GM21515 (cell line): ENCODE results near the gene NEURL3.
"Not testable (repeated sequence)": the region's sequence is repeated elsewhere in the genome, so short reads cannot be mapped to it uniquely, and the experiment has no call there.

ENCODE experiments used
- ATAC-seq: cut with Tn5 transposase; IDR thresholded peaks from one replicate; pipeline ENCODE4 v1.9.1; 2021; ENCODE audit not compliant: unreplicated experiment

Gene NEURL3

DNA sequence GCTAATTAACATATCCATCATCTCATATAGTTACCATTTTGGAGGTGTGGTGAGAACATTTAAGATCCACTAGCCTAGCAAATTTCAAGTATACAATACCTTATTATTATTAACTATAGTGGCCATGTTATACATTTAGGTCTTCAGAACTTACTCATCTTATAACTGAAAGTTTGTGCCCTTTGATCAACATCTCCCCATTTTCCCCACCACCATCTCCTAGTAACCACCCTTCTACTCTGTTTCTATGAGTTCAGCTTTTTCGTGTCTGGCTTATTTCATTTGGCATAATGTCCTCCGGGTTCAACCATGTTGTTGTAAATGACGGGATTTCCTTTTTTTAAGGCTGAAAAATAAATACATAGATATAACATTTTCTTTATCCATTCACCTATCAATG, 15.9 kb downstream of the NEURL3 start:
- no peak for ATAC-seq

DNA sequence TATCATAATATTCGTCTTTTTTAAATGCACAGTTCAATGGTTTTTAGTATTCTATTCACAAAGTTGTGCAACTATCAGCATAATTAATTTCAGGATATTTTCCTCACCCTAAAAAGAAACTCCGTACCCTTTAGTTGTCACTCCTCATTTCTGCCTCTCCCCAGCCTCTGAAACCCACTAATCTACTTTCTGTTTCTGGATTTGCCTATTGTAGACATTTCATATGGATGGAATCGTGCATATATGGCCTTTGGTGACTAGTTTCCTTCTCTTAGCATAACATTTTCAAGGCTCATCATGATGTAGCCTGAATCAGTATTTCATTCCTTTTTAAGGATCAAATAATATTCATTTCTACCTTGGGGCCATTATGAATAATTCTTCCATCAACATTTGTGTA, 18.5 kb downstream of the NEURL3 start:
- ATAC-seq, result no peak

DNA sequence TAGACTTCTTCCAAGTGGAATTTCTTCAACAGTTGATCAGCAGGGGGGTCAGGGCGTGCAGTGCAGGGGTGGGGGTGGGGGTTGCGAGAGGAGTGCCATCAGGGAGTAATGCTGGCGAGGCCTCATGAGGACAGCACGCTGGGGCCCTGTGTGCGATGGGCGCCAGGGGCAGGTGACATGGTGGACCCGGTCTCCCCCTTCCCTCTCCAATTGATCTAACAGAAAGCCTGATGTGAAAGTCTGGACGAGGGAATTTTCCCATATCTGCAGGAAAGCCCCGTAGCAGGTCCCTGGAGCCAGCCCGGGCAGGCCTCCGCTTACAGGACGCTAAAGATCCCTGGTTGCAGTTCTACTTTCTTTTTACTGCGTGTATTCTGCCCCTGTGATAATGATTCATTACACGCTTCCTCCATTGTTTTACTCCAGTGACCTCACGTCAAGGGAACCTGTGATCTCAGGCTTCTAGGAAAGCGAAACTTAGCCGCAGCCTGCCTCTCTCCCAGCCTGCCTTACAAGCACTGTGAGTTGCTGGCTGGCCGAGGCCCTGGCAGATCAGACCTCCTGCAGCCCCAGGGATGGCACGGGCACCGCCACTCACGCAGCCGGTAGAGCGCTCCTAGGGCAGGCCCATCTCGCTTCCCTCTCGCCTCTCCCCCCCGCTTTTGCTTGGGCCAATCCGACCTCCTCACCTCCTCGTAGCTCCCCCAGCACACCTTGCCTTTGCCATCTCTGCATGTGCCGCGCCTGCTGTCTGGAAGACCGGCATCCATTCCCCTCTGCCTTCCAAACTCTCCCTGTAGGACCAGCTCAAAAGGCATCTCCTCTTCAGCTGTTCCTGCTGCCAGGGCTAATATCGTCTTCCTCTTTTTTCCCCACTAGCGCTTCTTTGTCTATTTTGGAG, 19.2 kb downstream of the NEURL3 start:
- peak; percentile 92 for ATAC-seq

DNA sequence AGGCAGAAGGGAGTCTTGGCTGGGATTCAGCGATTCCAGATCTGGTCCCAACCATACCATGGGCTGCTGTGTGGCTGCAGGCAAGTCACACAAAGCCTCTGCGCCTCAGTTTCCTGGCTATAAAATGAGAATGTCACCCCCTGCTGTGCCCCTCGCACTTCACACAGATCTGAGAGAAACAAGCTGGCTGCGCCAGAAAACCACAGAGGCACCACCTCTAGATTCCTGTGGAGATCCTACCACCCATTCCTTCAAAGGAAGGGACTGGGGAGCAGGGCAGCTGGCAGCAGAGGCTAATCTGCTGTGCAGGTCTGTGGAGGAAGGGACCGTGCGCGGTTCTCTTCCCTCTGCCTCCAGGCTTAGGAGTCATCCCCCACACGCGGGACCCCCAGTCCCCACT, 19.8 kb downstream of the NEURL3 start:
- no peak for ATAC-seq

DNA sequence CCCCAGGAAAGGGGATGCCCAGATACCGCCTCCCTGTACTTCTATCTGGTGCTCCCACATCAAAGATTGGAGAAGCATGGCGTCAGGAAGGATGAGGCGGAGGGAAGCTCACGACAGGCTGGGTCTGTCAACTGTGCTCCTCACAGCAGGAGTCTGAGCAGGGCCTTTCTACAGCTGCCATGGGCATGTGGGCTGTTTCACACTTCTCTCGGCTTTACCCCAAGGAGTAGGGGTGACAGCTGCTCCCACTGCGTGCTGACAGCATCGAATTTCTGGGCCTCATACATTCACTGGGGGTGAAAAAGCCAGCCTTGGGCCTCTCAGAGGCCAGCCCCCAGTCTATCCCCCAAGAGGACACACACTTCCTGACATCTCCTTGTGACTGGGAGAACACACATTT, 21.1 kb downstream of the NEURL3 start:
- no peak for ATAC-seq

DNA sequence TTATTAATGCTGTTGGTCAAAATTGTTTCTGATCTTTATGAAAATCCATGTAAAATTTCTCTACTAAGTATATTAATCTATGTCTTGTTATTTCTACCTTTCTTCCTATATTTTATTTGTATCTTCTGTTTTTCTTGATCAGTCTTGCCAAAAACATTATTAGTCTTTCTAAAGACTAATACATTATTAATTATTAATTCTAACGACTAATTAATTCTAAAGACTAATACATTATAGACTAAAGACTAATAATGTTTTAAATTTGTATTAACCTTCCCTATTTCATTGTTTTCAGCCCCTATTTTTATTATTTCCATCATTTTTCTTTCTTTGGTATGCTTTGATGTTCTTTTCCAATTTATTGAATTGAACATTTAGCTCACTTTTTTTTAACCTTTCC, 27.7 kb downstream of the NEURL3 start:
- ATAC-seq, result no peak

DNA sequence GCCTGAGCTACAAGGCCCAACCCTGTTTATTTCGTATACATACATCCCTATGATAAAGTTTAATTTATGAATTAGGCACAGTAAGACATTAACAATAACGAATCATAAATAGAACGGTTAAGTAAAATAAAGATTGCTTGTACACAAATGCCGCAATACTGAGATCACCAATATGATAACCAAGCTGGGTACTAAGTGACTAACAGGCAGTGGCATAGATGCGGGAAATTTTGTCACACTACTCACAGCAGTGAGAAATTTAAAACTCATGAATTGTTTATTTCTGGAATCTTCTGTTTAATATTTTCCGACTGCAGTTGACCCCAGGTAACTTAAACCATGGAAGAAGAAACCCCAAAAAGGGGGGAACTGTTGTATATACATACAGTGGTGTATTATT, 33.4 kb downstream of the NEURL3 start:
- no peak for ATAC-seq

DNA sequence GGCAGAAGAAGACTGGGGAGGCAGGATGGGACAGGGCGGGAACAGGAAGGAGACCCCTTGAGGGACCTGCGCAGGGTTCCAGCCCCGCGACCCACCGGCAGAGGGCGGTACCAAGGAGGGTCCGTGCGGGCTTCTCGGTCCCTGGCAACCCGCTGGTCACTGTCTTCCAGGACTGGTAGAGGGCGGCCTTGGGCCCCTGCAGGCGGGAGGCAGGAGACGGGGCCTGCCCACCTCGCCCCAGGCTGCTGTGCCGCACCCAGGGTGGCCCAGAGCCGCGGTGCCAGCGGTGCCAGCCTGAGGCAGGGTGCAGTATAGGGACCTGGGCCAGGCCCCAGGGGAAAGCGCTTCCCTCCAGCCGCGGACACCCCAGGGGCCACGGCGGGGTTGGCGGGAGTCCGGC, 34.5 kb downstream of the NEURL3 start:
- no peak for ATAC-seq

DNA sequence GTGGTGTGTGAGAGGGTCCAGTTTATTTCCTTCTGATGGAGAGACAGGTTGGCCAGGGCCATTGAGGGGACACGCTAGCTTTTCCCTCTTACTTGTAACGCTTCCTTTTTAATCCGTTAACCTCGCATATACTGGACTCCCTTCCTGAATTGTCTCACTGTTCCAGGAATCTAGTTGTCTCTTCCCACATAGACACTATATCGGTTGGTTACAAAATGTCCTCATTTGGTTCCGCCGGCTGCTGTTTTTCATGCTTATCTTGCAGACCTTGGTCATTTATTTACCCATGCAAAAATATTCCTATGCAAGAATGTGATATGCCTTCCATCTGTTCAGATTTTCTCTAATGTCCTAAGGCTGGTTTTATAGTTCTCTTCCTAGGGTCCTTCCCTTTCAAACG, 35.0 kb downstream of the NEURL3 start:
- ATAC-seq, result no peak

DNA sequence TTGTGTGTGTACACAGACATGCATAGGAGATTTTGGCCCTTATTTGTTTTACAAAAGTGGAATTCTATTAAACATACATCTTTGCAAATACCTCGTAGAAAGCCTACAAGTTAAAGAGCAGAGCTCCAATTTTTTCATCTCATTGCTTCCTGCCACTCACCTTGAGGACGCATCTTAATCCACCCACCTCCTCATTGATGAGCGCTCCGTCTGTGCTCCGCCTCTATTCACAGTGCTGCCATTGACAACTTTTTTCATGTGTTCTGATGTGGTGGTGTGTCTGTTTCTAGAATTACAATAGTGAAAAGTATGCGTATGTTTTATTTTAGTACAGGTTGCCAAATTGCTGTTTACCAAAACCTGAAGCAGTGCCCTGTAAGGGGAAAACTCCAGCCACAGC, 36.3 kb downstream of the NEURL3 start:
- ATAC-seq, result no peak

DNA sequence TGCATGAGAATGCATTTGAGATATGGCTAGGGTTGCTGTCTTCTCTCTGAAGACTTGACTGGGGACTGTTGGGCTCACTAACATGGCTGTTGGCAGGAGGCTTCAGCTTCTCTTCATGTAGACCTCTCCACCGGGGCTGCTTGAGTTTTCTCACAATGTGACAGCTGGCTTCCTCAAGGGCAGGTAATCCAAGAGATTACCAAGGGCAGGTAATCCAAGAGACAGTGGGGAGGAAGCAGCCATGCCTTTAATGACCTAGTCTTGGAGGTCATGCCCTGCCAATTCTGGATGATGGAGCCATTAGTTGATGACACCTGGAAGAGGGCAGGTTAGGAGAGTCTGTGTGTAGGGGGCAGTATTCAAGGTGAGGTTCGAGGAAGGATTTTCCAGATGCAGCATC, 40.5 kb downstream of the NEURL3 start:
- no peak for ATAC-seq

DNA sequence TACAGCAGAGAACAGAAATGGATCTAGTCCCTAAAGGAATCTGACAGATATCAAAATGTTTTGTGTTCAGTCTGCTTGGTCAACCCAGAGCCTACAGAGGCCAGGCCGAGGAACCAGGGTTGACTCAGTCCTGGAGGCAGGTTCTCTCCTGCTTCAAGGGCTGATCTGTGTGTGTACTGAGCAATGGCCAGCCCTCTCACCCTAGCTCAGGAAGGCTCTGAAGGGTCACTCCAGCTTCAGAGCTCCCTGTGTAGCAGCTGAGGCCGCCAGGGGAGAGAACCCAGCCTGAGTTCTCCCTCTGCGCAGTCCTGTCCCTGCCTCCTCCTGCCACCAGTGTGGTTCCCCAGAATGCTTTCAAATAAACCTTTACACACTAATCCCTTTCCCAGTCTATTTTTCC, 41.1 kb downstream of the NEURL3 start:
- no peak for ATAC-seq

DNA sequence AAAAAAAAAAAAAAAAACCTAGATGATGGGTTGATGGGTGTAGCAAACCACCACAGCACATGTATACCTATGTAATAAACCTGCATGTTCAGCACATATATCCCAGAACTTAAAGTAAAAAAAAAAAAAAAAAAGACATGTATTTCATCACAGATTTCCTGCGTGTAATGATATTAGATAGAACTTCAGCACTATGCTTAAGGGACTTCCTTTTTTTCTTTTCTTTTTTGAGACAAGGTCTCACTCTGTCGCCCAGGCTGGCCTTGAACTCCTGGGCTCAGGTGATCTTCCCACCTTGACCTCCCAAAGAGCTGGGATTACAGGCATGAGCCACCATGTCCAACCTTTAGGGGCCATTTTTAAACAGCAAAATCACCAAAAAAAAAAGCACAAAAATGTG, 42.0 kb downstream of the NEURL3 start:
- no peak for ATAC-seq

DNA sequence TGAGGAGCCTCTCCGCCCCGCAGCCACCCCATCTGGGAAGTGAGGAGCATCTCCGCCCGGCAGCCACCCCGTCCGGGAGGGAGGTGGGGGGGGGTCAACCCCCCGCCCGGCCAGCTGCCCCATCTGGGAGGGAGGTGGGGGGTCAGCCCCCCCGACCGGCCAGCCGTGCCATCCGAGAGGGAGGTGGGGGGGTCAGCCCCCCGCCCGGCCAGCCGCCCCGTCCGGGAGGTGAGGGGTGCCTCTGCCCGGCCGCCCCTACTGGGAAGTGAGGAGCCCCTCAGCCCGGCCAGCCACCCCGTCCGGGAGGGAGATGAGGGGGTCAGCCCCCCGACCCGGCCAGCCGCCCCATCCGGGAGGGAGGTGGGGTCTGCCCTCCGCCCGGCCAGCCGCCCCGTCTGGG, 43.5 kb downstream of the NEURL3 start:
- not testable (repeated sequence) for ATAC-seq

DNA sequence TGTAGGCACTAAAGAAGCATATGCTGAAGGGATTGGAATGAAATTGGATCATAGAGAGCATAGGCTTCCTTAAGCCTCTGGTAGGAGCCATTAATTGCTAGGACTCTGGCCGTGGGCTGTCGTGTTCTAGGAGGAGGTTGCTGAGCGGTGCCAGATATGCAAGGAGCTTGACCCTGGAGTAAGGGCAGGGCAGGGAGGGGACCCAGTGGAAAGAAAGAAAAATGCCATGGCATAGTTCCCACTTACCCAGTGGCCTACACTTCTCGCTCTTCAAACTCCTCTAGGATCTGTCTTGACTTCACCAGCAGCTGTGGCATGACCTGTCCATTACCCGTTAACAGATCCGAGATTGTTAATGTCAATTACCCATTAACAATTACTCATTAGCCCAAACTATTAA, 53.1 kb downstream of the NEURL3 start:
- ATAC-seq, result no peak

DNA sequence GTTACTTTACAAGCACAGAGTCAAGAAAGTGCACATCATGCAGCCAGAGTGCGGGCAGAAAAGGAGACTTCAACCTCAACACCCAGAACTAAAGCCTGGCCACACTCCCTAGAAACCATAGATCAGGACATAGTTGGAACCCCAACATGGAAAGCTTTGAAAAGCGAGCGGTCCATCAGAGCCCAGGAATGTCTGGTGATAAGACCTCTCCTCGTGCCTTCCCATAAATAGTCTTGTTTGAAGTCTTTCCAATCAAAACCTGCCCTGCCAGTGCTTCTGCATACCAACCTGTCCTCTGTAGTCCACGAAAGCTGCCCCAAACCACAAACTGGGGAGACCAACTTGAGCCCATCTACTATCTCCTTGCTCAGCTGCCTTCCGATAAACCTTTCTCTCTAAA, 55.5 kb downstream of the NEURL3 start:
- no peak for ATAC-seq

DNA sequence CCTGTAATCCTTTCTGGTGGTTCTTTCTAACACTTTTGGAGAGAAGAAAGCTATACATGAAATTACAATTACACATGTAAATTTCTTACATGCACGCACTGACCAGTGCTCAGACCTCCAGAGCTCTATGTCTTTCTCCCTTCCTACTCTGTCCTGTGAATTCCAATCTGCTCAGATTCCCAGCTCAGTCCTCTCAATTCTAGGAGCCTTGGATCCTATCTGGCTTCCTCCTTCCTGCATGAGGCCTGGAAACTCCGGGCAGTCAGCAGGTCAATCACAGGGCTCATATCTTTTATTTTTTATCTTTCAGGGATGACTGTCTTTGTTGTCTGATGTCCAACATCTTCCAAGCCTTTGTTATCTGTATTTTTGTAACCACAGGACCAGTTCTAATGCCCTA, 56.0 kb downstream of the NEURL3 start:
- ATAC-seq, result no peak

DNA sequence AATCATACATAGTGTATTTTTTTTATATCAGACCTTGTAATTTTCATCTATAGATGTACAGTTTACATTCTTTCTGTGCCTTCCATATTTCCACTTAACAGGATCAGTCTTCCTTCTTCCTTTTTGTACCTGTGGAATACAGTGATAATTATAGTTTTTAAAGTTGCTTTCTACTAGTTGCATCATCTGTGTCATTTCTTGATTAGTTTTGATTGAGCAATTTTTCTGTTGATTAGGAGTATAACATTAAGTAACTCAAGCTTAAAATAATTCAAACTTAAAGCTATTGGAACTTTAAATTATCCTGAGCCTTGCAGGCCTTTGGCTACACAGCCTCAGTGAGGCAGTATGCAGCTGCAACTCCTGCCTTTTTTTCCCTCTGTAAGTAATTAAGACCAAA, 57.4 kb downstream of the NEURL3 start:
- no peak for ATAC-seq
